ENCODE measurements around the gene HMCN2. TPM values are rescaled to one million over a fixed set of nuclear protein-coding genes. Genes with fewer than 3 reads are reported as not detected.

The HMCN2 gene
- polyA plus RNA-seq, 1 experiment, result under 0.01 TPM

- no peak overlapping the region for H3K27ac ChIP-seq (ENCODE audit: low read depth, low read length)
- H3K9me3 ChIP-seq (ENCODE audit: control insufficient read depth, insufficient read depth, low read length), result no peaks in the 10 kb centered on the region; the same call in 1 of the 2 replicates
- ChIA-PET CTCF (interaction anchor here (1.0 to 1.1 kb wide), 2 partner anchors 32 to 217 kb away, joined by 3 read pairs; no protein-coding TSS in a partner anchor), POLR2A (no interaction called here)
- no peak overlapping the region for H3K4me3 ChIP-seq (ENCODE audit: low read depth, low read length)
- peaks cover 67% of the 10 kb centered on the region for H3K27me3 ChIP-seq (ENCODE audit: control insufficient read depth, insufficient read depth, low read length)
- DNase-seq (ENCODE audit: low read depth, low spot score), result no peak
- TF ChIP-seq CTCF (IDR thresholded peaks at IDR 0.05; ENCODE audit: low read depth, low read length), result no peak
These were observed 57.6 kb downstream of the HMCN2 start for GRCh38 chr9:130323051-130323745.

DNA sequence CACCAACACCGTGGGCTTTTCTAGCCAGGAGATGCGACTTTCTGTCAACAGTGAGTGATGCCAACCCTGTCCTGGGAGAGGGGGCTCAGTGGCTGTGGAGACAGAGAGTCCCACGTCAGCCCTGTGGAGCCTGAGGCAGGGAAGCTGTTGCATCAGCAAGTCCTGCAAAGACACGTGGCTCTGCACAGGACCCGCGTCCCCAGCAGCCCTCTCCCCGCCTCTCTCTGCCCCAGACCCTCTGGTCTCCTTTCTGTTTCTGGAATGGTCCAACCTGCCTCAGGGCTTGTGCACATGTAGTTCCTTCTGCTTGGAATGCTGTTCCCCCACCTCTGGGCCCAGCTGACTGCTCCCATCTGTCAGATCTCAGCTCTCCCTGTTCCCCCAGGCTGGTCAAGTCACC is 60.4 kb downstream of the HMCN2 start:
- no peak overlapping the region for H3K4me3 ChIP-seq (ENCODE audit: low read depth, low read length)
- peaks cover 60% of the 10 kb centered on the region for H3K27me3 ChIP-seq (ENCODE audit: control insufficient read depth, insufficient read depth, low read length)
- no peak for TF ChIP-seq CTCF (IDR thresholded peaks at IDR 0.05; ENCODE audit: low read depth, low read length)
- CTCF ChIA-PET, result no interaction called here
- DNase-seq (ENCODE audit: low read depth, low spot score), result no peak
- H3K27ac ChIP-seq (ENCODE audit: low read depth, low read length), result no peak overlapping the region
- no peaks in the 10 kb centered on the region; the same call in 1 of the 2 replicates for H3K9me3 ChIP-seq (ENCODE audit: control insufficient read depth, insufficient read depth, low read length)
- POLR2A ChIA-PET, result no interaction called here

- H3K4me3 ChIP-seq (ENCODE audit: low read depth, low read length), result no peak overlapping the region
- H3K27me3 ChIP-seq (ENCODE audit: control insufficient read depth, insufficient read depth, low read length), result peaks cover 55% of the 10 kb centered on the region
- no peaks in the 10 kb centered on the region; the same call in 1 of the 2 replicates for H3K9me3 ChIP-seq (ENCODE audit: control insufficient read depth, insufficient read depth, low read length)
- no peak overlapping the region for H3K27ac ChIP-seq (ENCODE audit: low read depth, low read length)
- DNase-seq (ENCODE audit: low read depth, low spot score), result no peak
- peak; percentile 39 for TF ChIP-seq CTCF (IDR thresholded peaks at IDR 0.05; ENCODE audit: low read depth, low read length)
- ChIA-PET POLR2A (no interaction called here), CTCF (interaction anchor here (0.8 to 1.0 kb wide), 2 partner anchors 13 to 24 kb away, joined by 3 to 5 read pairs; no protein-coding TSS in a partner anchor)
These were observed 61.7 kb downstream of the HMCN2 start for GRCh38 chr9:130327070-130327780.

GRCh38 chr9:130327781-130328348 is 62.3 kb downstream of the HMCN2 start:
- POLR2A ChIA-PET, result interaction anchor here (0.7 kb wide), 1 partner anchor 16 kb away, joined by 3 read pairs; no protein-coding TSS in a partner anchor
- Histone ChIP-seq H3K27ac (ENCODE audit: low read depth, low read length) (peak overlapping the region; percentile 52), H3K9me3 (ENCODE audit: control insufficient read depth, insufficient read depth, low read length) (no peaks in the 10 kb centered on the region; the same call in 1 of the 2 replicates), H3K27me3 (ENCODE audit: control insufficient read depth, insufficient read depth, low read length) (peaks cover 49% of the 10 kb centered on the region), H3K4me3 (ENCODE audit: low read depth, low read length) (0 out of 2 replicates have a peak overlapping the region, but pooled peaks have one; percentile 4)
- CTCF ChIA-PET, result interaction anchor here (0.8 kb wide), 1 partner anchor 13 kb away, joined by 5 read pairs; no protein-coding TSS in a partner anchor
- no peak for TF ChIP-seq CTCF (IDR thresholded peaks at IDR 0.05; ENCODE audit: low read depth, low read length)
- peak; percentile 6 for DNase-seq (ENCODE audit: low read depth, low spot score)

All from AG04450 (cell line).